Stimulated activated CD4-positive, alpha-beta T cell treated with anti-CD3 and anti-CD28 coated beads, Interleukin-2, amount 100 ng/mL, for 24 hours (primary cell): Measurements from ENCODE around the gene VAV1.
"Not testable (repeated sequence)": the region's sequence is repeated elsewhere in the genome, so short reads cannot be mapped to it uniquely, and the experiment has no call there.

ENCODE experiments used
- DNase-seq, 2 donors: peaks; one replicate each; pipeline ENCODE4 v3.0.0-alpha.2; 2020

The VAV1 gene

DNA sequence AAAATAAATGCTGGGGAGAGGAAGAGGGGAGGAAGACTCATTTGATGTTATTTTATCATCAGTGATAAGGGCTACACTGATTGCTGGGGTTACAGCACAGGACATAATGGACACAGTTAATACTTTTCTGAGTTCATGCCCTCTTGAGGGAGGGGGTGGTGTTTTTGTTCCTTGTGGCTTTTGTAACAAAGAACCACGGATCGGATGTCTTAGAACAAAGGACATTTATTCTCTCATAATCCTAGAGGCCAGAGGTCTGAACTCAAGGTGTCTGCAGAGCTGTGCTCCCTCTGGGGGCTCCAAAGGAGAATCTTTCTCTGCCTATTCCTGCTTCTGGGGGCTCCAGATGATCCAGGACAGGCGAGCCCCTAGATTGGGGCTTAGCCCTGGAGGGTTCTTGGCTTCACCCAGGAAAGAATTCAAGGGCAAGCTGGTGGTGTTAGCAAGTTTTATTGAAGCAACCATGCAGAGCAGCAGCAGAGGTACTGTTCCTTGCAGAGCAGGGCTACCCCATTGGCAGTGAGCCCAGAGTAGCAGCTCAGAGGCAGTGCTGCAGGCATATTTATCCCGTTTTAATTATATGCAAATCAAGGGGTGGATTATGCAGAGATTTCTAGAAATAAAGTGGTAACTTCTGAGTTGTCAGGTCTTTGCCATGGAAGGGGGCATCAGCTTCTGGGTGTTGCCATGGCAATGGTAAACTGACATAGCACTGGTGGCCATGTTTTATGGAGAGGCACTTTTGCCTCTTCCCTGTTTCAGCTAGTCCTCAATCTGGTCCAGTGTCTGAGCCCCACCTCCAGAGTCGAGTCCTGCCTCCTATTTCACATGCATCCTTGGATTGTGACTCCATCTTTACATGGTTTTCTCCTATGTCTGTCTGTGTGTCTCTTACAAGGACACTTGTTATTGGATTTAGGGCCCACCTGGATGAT is 18.0 kb downstream of the VAV1 start:
- DNase-seq: no peak

DNA sequence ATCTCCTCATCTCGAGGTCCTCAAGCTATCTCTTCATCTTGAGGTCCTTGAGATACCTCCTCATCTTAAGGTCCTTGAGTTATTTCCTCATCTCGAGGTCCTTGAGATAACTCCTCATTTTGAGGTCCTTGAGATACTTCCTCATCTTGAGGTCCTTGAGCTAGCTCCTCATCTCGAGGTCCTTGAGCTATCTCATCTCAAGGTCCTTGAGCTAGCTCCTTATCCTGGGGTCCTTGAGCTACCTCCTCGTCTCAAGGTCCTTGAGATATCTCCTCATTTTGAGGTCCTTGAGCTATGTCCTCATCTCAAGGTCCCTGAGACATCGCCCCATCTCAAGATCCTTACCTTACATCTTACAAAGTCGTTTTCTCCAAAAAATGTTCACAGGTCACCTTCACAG is 18.7 kb downstream of the VAV1 start:
- DNase-seq: no peak

DNA sequence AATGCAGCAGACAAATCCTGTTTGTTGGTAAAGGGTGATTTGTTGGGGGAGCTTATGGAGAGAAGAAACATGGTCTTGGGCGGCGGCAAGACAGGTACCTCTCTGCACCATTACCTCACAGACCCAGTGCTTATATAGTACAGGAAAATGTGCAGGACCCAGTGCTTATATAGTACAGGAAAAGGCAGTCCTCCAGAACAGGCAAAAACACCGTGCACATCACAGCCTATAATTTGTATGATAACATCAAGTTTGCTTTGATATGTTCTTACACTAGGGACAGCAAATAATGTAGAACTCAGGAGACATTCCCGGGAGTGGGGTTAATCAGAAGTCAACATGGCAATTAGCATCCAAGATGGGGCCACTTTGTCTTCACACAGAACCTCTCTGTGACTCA is 20.9 kb downstream of the VAV1 start:
- DNase-seq: no peak

DNA sequence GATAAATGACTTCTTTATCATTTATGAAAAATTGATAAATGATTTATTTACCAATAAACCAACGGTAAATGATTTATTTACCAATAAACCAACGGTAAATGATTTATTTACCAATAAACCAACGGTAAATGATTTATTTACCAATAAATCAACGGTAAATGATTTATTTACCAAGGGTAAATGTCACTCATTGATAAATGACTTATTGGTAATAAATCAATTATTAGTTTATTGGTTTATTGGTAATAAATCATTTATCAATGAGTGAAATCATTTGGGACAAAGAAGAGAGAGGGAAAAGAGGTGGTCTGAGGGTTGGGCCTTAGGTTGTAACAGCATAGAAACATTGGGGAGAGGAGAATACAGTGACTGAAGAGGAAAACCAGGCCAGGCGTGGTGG is 21.5 kb downstream of the VAV1 start:
- no peak for DNase-seq

DNA sequence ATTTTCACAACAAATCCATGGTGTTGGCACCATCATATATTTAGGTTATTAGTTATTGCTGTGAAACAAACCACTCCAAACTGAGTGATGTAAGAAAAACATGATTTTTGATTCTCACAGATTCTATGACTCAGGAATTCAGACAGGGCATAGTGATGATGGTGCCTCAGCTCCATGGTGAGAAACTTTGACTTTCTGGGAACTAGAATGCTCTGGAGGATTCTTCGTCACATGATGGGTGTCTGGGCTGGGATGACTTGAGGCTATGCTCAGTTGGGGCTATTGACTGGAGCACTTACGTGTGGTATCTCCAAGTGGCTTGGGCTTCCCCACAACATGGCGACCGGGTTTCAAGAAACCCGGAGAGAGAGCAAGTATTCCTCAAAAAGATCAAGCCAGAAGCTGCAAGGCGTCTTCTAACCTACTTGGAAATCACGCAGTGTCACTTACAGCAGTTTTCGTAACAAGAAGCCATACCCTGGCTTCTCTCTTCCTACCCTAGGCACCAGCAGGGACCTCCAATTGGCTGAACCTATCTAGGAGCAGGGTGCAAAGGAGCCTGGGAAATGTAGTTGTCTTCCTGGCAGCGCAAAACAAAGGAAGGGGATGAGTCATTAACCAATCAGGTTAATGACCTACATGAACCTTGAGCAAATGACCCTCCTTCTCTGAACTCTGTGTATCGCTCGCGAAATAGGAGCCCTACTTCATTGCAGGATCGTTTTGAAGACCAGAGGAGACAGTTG is 22.4 kb downstream of the VAV1 start:
- DNase-seq: no peak

DNA sequence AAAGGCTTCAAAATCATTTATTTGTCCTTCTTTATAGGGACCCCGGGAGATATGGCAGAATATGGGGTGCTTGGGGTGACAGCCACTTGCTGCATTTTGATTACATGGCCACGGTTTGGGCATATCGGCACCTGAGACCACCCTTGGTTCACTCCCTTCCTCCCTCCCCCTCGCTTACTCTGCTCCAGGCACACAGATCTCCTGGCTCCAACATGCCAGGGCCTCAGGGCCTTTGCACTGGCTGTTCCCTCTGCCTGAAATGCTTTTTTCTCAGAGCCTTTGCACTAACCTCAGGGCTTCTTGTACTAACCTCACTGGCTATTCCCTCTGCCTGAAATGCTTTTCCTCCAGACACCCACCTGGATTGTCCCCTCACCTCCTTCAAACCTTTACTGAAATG is 23.8 kb downstream of the VAV1 start:
- no peak for DNase-seq

DNA sequence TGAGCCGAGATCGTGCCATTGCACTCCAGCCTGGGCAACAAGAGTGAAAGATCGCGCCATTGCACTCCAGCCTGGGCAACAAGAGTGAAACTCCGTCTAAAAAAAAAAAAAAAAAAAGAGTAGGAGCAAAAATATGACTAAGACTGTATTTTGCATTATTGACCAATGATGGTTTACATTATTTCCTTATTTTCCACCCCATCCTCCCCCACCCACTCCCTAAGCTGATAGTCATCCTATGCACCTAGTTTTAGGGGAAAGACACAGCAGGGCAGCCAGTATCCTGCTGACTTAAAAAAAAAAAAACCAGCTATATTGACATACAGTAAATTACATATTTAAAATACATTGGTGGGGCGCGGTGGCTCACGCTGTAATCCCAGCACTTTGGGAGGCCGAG is 25.1 kb downstream of the VAV1 start:
- DNase-seq: no peak

DNA sequence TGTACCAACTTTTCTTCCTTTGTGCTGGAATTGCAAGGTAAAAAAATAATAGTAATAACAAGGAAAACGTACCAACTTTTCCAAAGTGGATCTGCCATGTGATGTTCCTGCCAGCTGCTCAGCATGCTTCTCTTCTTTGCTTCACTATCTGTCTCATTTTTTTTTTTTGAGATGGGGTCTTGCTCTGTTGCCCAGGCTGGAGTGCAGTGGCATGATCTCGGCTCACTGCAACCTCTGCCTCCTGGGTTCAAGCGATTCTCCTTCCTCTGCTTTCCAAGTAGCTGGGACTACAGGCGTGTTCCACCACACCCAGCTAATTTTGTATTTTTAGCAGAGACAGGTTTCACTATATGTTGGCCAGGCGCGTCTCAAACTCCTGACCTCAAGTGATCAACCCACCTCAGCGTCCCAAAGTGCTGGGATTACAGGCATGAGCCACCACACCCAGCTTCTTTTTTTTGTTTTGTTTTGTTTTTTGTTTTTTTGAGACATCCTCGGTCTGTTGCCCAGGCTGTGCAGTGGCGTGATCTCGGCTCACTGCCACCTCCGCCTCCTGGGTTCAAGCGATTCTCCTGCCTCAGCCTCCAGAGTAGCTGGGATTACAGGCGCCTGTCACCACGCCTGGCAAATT is 27.8 kb downstream of the VAV1 start:
- DNase-seq: not testable (repeated sequence)

DNA sequence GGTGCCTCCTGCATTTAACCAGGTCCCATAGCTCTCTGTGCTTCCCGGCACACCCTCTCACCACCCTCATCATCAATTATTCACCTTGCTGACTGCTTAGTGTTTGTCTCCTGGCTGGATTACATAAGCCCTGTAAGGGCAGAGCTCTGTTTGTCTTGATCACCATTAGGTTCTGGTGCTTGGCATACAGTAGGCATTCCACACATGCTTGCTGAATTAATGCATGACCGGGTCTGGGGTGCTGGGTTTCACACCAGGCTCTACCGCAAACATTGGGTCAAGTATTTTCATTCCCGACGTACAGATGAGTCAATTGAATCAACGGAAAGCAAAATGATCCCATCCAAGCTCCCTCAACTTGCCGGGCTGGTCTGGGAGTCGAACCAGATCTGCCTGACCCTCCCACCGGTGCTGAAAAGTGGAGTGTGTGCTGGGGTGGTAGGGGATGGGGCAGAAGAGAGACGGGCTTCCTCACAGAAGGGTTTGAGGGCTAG is 28.5 kb downstream of the VAV1 start:
- DNase-seq: peak in 1 of 2 donors; percentile 14

DNA sequence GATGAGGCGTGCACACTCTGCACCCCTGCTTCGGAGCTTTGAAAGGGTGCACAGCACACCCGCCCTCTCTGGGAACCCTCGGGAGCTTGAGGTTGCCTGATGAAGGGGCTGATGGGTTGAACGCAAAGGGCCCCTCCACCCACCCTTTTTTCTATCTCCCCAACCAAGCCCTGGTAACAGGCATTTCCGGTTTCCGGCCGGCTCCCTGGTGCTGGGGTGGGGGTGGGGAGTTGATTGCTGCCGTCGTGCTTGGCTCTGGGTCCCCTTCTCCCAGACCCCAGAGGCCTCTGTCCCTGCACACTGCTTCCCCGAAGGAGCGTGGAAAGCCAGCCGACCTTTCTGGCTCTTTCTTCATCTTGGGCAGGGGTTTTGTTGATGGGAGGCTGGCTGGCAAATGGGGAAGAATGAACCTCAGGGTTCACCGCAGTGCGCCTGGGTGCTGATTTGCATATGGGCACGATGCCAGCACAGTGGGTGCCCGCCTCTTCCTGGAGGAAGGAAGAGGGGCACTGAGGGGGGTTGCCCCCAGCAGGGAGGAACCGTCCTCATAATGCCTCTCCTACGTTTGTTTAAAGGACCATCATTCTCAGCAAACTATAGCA is 29.1 kb downstream of the VAV1 start:
- peak; percentile 85 for DNase-seq

DNA sequence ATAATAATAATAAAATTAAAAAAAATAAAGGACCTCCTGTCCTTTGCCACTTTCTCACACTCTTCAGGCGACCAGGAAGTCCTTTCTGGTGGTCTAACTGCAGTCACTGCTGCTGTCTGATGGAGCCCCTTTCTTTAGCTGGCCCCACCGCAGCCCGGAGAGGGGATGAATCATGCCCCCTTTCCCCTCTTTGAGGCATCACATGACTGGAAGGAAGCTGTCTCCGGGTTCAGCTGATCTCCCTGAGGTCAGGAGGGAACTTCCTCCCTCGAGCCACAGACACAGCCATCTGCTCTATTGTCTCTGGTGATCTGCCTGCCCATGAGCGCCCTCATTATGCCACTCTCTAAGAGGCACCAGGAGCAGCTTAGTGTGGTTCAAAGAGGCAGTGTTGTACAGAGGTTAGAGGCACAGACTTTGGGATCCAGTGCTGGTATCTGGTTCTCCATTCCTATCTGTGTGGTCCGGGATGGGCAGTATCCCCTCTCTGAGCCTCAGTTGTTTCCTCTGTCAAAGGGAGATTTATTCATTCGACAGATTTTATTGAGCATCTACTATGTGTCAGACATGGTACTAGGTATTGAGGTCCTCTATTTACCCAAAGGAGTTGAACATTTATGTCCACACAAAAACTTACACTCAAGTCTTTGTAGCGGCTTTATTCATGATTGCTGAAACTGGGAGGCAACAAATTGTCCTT is 30.0 kb downstream of the VAV1 start:
- peak; percentile 72 to 74 for DNase-seq

DNA sequence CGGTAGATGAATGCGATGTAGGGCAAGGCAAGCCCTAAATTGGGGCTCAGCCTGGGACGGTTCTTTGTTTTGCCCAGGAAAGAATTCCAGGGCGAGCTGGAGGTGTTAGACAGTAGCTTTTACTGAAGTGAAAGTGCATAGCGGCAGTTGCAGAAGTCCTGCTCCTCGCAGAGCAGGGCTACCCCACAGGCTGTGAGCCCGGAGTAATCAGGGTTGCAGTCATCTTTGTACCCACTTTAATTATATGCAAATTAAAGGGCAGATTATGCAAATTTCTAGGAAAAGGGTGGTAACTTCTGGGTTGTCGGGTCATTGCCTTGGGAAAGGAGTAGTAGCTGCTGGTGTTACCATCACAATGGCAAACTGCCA is 30.5 kb downstream of the VAV1 start:
- no peak for DNase-seq

DNA sequence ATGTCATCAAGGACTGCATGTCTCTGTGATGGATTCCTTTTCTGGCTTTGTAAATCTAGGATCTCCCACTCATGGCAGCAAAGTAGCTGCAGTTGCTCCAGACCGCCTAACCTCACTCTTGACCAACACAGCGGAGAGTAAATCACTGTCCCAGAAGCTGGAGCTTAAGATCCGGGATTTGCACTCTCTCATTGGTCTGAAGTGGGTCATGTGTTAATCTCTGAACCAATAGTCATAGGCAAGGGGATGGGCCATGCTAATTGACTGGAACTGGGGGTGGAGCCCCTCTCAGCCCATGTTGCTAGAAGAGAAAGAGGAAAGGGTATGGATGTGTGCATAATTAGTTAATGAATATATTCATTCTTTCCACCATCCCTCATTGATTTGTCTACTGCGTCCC is 34.0 kb downstream of the VAV1 start:
- DNase-seq: no peak

DNA sequence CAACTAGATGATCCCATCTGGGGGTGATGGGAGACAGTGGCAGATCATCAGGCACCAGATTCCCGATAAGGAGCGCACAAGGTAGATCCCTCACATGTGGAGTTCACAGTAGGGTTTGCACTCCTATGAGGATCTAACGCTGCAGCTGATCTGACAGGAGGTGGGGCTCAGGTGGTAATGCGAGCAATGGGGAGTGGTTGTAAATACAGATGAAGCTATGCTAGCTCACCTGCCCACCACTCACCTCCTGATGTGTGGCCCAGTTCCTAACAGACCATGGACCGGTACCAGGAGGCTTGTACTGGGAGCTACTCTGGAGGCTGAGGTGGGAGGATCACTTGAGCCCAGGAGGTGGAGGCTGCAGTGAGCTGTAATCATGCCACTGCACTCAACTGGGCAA is 34.8 kb downstream of the VAV1 start:
- DNase-seq: no peak

DNA sequence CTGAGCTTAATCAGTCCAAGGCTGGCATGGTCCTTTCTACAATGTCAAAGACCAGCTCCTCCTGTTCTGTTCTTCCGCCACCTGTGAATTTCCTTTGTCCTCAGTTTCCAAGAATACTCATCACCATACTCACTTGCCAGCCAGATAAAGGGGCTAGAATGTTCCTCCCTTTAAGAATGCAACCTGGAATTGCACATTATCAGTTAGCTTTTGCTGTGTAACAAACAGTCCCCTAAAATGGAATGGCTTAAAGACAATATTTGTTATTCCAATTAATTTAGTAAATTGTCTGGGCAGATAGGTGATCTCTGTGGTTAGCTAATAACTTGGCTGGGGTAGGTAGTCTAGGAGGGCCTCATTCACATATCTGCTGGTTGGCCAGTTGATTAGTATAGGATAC is 36.0 kb downstream of the VAV1 start:
- no peak for DNase-seq

DNA sequence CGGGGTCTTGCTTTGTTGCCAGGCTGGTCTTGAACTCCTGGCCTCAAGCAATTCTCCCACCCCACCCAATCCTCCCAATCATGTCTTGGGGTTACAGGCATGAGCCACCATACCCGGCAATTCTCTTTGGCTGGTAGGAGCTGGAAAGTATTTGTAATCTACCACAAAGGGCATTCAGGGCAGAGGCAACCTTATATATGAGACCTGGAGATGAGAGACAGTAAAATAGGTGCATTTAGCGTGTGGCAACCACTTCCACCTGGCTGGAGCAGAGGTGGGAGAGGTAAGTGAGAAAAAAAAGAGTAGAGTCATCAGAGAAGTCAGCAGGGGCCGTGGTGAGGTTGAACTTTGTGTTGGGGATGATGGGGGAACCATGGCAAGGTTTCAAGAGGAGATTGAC is 36.8 kb downstream of the VAV1 start:
- no peak for DNase-seq

DNA sequence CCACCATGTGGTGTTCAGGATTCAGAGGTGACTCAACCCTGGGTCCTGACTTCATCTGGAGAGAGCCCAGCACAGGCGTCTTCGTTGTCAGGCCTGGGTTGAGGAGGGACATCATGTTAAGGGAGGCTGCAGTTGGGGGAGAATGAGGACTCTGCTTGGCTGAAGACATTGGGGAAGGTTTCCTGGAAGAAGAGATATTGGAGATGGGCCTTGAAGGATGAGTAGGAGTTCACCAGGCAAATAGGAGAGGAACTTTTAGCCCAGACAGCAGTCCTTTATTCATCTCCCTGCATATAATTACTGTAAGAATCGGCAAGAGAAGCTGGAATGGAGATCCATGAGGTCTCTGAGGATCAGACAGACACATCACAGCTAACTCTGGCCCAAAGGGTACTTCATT is 38.9 kb downstream of the VAV1 start:
- no peak for DNase-seq

DNA sequence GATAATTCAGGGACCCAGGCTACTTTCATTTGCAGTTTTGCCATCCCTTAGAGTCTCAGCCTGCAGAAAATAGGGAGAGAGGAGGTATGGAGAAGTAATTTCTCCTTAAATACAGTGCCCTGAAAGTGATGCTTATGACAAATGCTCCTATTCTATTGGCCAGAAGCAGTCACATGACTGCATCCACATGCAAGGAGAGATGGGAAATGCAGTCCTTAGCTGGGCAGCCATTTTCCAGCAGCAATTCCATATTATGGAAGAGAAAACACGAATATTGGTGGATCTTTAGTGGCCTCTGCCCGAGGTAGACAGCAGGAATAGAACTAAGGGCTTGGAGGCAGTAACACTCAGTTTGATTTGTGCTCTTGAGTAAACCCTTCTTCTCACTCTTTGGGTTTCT is 39.4 kb downstream of the VAV1 start:
- DNase-seq: no peak

DNA sequence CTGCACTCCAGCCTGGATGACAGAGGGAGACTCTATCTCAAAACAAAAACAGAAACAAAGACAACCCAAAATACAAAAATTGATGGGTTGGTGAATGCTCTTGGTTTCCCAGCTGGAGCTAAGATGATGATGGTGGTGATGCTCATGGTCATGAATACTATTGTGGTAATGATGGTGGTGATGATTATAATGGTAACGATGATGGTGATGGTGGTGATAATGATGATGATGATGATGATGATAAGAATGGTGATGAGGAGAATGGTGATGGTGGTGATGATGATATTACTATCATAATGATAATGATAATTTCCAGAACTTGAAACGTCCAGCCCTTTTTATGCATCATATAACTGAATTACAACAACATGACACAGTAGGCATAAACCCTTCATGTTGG is 40.1 kb downstream of the VAV1 start:
- no peak for DNase-seq

DNA sequence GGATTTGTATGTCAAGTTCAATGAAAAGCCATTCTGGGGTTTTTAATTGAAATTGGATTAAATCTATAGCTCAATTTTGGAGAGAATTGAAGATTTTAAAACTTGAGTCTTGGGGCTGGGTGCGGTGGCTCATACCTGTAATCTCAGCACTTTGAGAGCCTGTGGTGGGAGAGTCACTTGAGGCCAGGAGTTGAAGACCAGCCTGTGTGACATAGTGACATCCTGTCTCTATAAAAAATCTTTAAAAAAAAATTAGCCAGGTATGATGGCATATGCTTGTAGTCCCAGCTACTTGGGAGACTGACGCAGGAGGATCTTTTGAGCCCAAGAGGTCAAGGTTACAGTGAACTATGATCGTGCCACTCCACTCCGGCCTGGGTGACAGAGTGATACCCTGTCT is 41.2 kb downstream of the VAV1 start:
- DNase-seq: no peak

DNA sequence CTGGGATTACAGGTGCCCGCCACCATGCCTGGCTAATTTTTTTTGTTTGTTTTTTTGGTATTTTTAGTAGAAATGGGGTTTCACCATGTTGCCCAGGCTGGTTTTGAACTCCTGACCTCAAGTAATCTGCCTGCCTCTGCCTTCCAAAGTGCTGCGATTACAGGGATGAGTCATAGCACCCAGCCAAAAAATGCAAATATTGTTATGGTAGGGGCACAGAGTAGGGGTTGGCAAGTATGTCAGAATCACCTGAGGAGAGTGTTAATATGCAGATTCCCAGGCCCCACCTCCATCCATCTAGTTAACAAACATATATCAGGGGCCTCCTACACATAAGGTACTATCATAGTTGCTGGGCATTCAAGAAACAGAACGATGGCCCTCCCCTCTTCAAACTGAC is 44.7 kb downstream of the VAV1 start:
- no peak for DNase-seq

DNA sequence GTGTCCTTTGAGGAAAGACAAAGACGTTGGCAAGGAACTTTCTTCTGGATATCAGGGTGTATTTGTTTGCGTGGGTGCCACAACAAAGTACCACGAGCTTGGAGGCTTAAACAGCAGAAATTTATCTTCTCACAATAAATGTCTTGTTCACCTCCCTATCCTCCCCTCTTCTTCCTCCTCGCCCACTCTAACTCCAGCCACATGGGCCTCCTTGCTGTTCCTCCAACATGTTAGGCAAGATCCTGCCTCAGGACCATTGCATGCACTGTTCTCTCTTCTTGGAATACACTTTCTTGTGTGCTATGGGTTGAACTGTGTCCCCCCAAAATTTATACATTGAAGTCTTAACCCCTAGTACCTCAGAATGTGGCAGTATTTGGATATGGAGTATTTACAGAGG is 45.7 kb downstream of the VAV1 start:
- no peak for DNase-seq

DNA sequence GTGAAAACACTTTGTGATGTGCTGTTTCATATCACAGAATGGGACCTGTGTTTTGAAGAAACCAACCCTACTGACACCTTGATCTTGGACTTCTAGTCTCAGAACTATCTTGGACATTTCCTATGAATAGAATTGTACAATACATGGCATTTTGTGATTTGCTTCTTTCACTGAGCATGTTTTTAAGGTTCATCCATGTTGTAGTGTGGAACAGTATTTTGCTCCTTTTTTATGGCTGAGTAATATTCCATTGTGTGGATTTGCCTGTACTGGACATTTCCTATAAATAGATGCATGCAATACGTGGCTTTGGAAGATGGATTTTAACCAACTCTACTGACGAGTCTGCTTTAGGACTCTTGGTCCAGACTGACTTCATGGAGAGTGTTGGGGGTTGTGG is 46.8 kb downstream of the VAV1 start:
- DNase-seq: no peak
